ENCODE measurements around the gene TMEM273. TPM values are rescaled to one million over a fixed set of nuclear protein-coding genes. Genes with fewer than 3 reads are reported as not detected.

TMEM273 gene
- total and polyA plus RNA-seq, 9 donors: 1.5 to 25.2 (median 5.0) TPM

DNA sequence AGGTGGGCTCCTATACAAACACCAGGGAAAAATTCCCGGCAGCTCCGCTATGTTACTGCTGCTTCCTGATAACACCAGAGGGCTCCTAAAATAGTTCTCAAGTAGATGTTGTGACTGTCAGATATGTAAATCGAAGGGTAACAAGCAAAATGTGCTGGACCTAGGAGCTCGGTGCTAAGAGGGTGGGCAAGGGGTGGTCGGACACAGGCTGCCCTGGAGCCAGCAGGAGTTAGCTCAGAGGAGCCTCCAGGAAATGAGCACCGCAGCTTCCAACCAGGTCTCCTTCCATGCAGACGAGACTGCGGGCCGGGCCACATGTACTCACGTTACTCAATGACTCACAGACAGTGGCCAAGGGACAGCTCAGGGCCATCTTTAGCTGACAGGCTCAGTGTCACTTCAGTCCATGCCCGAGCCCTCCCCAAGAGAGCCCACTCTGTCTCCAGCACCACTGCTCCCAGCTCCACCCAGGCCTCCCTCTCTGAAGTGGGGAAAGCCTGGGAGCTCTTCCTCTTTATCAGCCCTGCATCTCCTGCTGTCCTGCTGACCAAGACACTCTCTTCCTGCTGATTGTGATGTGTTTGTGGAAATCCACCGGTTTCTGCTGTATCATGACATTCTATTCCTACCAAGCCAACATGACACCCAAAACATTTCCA, 37.2 kb upstream of the TMEM273 start:
- no peaks in the 10 kb centered on the region for H3K9me3 ChIP-seq
- no peaks in the 10 kb centered on the region for H3K27me3 ChIP-seq
- TF ChIP-seq CTCF (IDR thresholded peaks at IDR 0.05): no peak
- TF ChIP-seq POLR2A (IDR thresholded peaks at IDR 0.05): no peak
- TF ChIP-seq EP300 (IDR thresholded peaks at IDR 0.05): no peak
- WGBS, 3 donors: 74 to 82% (median 82%) methylated on average over 10 to 12 of the region's 12 CpGs
- no peak overlapping the region for H3K4me3 ChIP-seq
- H3K36me3 ChIP-seq: no peaks in the 10 kb centered on the region
- no peak overlapping the region for H3K27ac ChIP-seq
- H3K4me1 ChIP-seq (ENCODE audit: insufficient read depth): no peaks in the 10 kb centered on the region
- no peak for DNase-seq
- intact Hi-C loops (cut with DNase I): no loop called here

DNA sequence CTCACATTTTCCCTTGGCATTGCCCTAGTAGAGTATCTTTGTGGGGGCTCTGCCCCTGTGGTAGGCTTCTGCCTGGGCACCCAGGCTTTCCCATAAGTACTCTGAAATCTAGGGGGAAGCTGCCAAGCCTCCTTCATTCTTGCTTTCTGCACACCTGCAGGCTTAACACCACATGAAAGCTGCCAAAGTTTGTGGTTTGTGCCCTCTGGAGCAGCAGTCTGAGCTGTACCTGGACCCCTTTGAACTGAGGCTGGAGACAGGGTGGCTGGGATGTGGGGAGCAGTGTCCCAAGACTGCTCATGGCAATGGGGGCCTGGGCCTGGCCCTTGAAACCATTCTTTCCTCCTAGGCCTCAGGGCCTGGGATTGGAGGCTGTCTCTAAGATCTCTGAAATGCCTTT, 35.0 kb upstream of the TMEM273 start:
- Histone ChIP-seq H3K9me3 (no peaks in the 10 kb centered on the region), H3K4me3 (no peak overlapping the region), H3K36me3 (no peaks in the 10 kb centered on the region), H3K27ac (no peak overlapping the region), H3K4me1 (ENCODE audit: insufficient read depth) (no peaks in the 10 kb centered on the region), H3K27me3 (no peaks in the 10 kb centered on the region)
- intact Hi-C loops (cut with DNase I): no loop called here
- TF ChIP-seq EP300 (IDR thresholded peaks at IDR 0.05) (no peak), CTCF (IDR thresholded peaks at IDR 0.05) (no peak), POLR2A (IDR thresholded peaks at IDR 0.05) (no peak)
- no peak for DNase-seq

DNA sequence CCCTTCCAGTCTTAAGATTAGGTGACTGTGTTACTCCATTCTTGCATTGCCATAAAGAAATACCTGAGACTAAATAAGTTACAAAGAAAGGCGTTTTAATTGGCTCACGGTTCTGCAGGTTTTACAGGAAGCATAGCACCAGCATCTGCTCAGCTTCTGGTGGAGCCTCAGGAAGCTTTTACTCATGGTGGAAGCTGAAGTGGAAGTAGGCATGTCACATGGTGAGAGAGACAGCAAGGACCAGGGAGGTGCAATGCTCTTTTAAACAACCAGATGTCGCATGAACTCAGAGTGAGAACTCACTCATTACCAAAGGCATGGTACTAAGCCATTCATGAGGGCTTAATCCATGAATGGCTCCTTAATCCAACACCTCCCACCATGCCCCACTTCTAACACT, 34.0 kb upstream of the TMEM273 start:
- H3K36me3 ChIP-seq: no peaks in the 10 kb centered on the region
- H3K27ac ChIP-seq: no peak overlapping the region
- DNase-seq: no peak
- H3K4me3 ChIP-seq: no peak overlapping the region
- WGBS, 3 donors: 90 to 96% (median 91%) methylated on average over 3 of the region's 3 CpGs
- TF ChIP-seq EP300 (IDR thresholded peaks at IDR 0.05) (no peak), POLR2A (IDR thresholded peaks at IDR 0.05) (no peak), CTCF (IDR thresholded peaks at IDR 0.05) (no peak)
- no peaks in the 10 kb centered on the region for H3K9me3 ChIP-seq
- H3K4me1 ChIP-seq (ENCODE audit: insufficient read depth): no peaks in the 10 kb centered on the region
- intact Hi-C loops (cut with DNase I): no loop called here
- H3K27me3 ChIP-seq: no peaks in the 10 kb centered on the region

DNA sequence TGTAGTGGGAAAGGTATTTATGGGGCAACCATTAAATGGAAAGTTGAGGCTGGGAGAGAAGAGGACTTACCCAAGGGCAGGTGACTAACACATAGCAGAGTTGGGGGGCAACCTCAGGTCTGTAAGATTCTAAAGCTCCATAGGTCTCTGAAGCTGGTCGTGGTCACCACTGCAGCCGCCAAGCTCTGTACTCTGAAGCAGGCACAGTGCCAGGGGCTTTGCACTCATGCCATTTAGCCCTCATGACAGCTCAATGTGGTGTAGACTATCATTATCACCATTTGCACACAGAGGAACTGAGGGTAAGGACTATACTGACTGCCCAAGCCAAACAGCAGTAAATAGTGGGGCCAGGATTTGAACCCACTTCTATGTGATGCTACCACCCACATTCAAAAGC, 32.5 kb upstream of the TMEM273 start:
- TF ChIP-seq POLR2A (IDR thresholded peaks at IDR 0.05): no peak
- no peak for TF ChIP-seq CTCF (IDR thresholded peaks at IDR 0.05)
- TF ChIP-seq EP300 (IDR thresholded peaks at IDR 0.05): no peak
- H3K36me3 ChIP-seq: no peaks in the 10 kb centered on the region
- intact Hi-C loops (cut with DNase I): no loop called here
- no peak for DNase-seq
- WGBS, 3 donors: 81 to 84% (median 84%) methylated on average over 2 of the region's 2 CpGs
- H3K9me3 ChIP-seq: no peaks in the 10 kb centered on the region
- no peak overlapping the region for H3K4me3 ChIP-seq
- H3K27me3 ChIP-seq: no peaks in the 10 kb centered on the region
- no peaks in the 10 kb centered on the region for H3K4me1 ChIP-seq (ENCODE audit: insufficient read depth)
- no peak overlapping the region for H3K27ac ChIP-seq

Data from ovary (tissue), 9 donors.